ENCODE measurements around the gene NEO1. TPM values are rescaled to one million over a fixed set of nuclear protein-coding genes. Genes with fewer than 3 reads are reported as not detected.

Gene NEO1
- total RNA-seq, 4 donors from 2014 or later, result 11.5 to 80.3 (median 36.1) TPM

- peak; percentile 17 to 26 for DNase-seq
- Histone ChIP-seq H3K27ac (no peak overlapping the region), H3K4me3 (no peak overlapping the region), H3K9me3 (no peaks in the 10 kb centered on the region), H3K36me3 (no peaks in the 10 kb centered on the region), H3K27me3 (no peaks in the 10 kb centered on the region), H3K4me1 (no peaks in the 10 kb centered on the region)
- TF ChIP-seq POLR2A (IDR thresholded peaks at IDR 0.05) (no peak), CTCF (IDR thresholded peaks at IDR 0.05) (no peak)
- intact Hi-C loops (cut with DNase I; ENCODE audit: low total_unique reads), result no loop called here
Observed at GRCh38 chr15:73346735-73347312, 294.6 kb downstream of the NEO1 start.

- Histone ChIP-seq H3K27me3 (no peaks in the 10 kb centered on the region), H3K36me3 (no peaks in the 10 kb centered on the region)
- intact Hi-C loops (cut with DNase I; ENCODE audit: low total_unique reads), result no loop called here
Observed at GRCh38 chr15:73349191-73349590, 296.9 kb downstream of the NEO1 start.

DNA sequence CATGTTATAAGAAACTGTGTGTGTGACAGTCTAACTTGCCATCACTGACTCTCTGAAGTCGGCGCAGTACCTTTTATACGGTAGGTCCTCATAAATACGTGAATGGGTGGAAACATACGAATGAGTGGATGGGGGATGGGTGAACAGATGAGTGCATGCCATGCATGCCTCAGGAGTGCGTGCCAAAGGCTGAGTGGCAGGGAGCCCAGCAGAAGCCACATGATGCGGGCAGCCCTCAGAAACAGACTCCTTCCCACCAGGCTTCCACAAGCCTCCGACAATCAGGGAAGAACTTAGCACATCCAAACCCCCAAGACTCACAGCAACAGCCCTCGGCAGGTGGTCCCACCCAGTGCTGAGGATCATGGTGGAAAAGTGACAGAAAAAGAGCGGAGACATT lies 299.8 kb downstream of the NEO1 start:
- Histone ChIP-seq H3K27ac (no peak overlapping the region), H3K4me1 (no peaks in the 10 kb centered on the region), H3K27me3 (no peaks in the 10 kb centered on the region), H3K9me3 (no peaks in the 10 kb centered on the region), H3K36me3 (no peaks in the 10 kb centered on the region), H3K4me3 (no peak overlapping the region)
- TF ChIP-seq POLR2A (IDR thresholded peaks at IDR 0.05) (no peak), CTCF (IDR thresholded peaks at IDR 0.05) (no peak)
- intact Hi-C loops (cut with DNase I; ENCODE audit: low total_unique reads), result no loop called here
- DNase-seq, result no peak

More at GRCh38 chr15:73349191-73349590, 296.9 kb downstream of the NEO1 start:
- TF ChIP-seq POLR2A (IDR thresholded peaks at IDR 0.05) (no peak), CTCF (IDR thresholded peaks at IDR 0.05) (no peak)
- Histone ChIP-seq H3K9me3 (no peaks in the 10 kb centered on the region), H3K4me3 (no peak overlapping the region), H3K4me1 (no peaks in the 10 kb centered on the region), H3K27ac (no peak overlapping the region)
- DNase-seq, result no peak

- H3K9me3 ChIP-seq, result no peaks in the 10 kb centered on the region
- intact Hi-C loops (cut with DNase I; ENCODE audit: low total_unique reads), result no loop called here
- TF ChIP-seq POLR2A (IDR thresholded peaks at IDR 0.05) (no peak), CTCF (IDR thresholded peaks at IDR 0.05) (no peak)
- DNase-seq, result no peak
- H3K27ac ChIP-seq, result no peak overlapping the region
- no peaks in the 10 kb centered on the region for H3K27me3 ChIP-seq
- no peaks in the 10 kb centered on the region for H3K4me1 ChIP-seq
- no peak overlapping the region for H3K4me3 ChIP-seq
- H3K36me3 ChIP-seq, result no peaks in the 10 kb centered on the region
Observed at GRCh38 chr15:73353734-73354133, 301.5 kb downstream of the NEO1 start.

GRCh38 chr15:73354241-73354640 lies 302.0 kb downstream of the NEO1 start:
- Histone ChIP-seq H3K4me1 (no peaks in the 10 kb centered on the region), H3K9me3 (no peaks in the 10 kb centered on the region), H3K27ac (no peak overlapping the region), H3K27me3 (no peaks in the 10 kb centered on the region), H3K36me3 (no peaks in the 10 kb centered on the region), H3K4me3 (no peak overlapping the region)
- intact Hi-C loops (cut with DNase I; ENCODE audit: low total_unique reads), result no loop called here
- DNase-seq, result no peak
- TF ChIP-seq CTCF (IDR thresholded peaks at IDR 0.05), result no peak
- no peak for TF ChIP-seq POLR2A (IDR thresholded peaks at IDR 0.05)

Small RNA genes within 50 kb of the gene (small RNA-seq; reads per million reads assigned to genes)
- not detected for gene FKBP1AP2

Measured in uterus (tissue), 4 donors.